ENCODE results near the gene GOLGA6L10.

Gene GOLGA6L10

DNA sequence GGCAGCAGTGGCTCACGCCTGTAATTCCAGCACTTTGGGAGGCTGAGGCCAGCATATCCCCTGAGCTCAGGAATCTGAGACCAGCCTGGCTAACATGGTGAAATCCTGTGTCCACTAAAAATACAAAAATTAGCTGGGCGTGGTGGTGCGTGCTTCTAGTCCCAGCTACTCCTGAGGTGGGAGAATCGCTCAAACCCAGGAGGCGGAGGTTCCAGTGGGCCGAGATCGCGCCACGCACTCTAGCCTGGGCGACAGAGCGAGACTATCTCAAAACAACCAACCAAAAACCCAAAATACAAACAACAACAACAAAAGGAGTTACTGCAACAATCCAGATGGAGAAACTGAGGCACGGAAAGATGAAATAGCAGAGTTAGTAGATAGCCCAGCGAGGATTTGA lies 51.2 kb downstream of the GOLGA6L10 start:
- no peak for DNase-seq

DNA sequence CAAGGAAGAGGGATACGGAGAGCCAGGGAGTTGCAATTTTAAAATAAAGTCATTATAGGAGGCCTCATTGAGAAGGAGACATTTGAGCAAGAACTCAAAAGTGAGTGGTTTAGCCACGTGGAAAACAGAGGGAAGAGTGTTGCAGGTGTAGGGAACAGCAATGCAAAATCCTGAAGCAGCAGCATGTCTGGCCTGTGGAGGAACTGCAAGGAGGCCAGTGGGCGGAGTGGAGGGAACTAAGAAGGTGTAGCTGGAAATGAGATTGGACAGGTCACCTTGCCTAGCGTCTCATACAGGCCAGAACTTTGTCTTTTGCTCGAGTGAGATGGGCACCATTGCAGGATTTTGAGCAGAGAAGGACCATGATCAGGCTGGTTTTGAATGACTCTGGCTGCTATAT lies 51.7 kb downstream of the GOLGA6L10 start:
- DNase-seq, result no peak

DNA sequence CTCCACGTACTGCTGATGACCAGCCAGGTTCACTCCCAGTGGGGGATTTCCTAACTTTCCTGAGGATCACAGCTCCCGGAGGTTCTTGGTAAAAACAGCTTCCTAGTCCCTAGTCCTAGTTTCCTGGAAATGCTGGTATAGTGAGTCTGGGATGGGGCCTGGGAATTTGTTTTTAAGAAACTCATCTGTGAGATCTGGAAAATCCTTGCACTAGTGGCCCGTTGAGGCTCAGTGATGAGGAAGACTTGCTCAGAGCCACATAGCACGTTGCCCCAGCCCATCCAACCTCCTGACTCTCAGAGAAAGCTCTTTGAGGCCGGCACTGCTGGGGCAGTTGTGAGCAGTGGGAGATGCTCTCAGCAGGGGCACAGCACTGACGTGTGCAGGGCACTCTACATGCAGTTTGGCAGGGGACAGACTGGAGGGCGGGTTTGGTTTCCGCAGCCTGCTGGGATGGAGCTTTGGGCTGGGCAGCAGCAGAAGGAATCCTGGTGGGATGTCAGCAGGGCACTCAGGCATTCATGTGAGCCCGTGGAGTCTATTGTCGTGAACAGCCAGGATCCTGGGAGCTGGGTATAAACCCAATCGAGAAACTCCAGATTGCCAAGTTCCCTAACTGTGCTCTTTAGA lies 55.1 kb downstream of the GOLGA6L10 start:
- DNase-seq, result no peak

DNA sequence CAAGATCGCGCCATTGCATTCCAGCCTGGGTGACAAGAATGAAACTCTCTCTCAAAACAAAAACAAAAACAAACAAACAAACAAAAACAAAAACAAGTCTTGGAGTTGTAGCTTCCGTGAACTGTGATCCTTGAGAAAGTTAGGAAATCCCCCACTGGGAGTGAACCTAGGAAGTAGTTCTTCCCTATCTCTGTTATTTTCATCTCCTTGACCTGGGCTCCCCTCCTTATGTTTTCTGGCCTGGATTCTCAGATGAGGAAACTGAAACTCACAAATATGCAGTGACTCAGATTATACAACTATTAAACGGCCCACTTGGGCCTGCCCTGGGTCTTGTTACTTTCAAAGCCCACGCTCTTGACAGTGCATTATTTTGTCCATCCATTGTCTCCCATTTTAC lies 57.0 kb downstream of the GOLGA6L10 start:
- DNase-seq, result no peak
